Stimulated activated CD8-positive, alpha-beta memory T cell treated with anti-CD3 and anti-CD28 coated beads, Interleukin-15, amount 100 ng/mL, for 24 hours (primary cell): ENCODE results near the gene ZNF80.
"Not testable (repeated sequence)": the region's sequence is repeated elsewhere in the genome, so short reads cannot be mapped to it uniquely, and the experiment has no call there.

ENCODE experiments used
- DNase-seq: peaks from one replicate; pipeline ENCODE4 v3.0.0-alpha.2; 2020; ENCODE audit warnings: low read depth

The ZNF80 gene

DNA sequence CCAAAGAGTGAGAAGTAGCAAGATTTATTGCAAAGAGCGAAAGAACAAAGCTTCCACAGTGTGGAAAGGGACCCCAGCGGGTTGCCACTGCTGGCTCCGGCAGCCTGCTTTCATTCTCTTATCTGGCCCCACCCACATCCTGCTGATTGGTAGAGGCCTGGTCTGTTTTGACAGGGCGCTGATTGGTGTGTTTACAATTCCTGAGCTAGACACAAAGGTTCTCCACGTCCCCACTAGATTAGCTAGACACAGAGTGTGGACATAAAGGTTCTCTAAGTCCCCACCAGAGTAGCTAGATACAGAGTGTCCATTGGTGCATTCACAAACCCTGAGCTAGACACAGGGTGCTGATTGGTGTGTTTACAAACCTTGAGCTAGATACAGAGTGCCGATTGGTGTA is at the start of gene ZNF80:
TSS of gene ZNF80 (minus strand) at position 101 of the 400 bp plus-strand sequence. CDS start 504 bp downstream, outside the sequence.
- not testable (repeated sequence) for DNase-seq

DNA sequence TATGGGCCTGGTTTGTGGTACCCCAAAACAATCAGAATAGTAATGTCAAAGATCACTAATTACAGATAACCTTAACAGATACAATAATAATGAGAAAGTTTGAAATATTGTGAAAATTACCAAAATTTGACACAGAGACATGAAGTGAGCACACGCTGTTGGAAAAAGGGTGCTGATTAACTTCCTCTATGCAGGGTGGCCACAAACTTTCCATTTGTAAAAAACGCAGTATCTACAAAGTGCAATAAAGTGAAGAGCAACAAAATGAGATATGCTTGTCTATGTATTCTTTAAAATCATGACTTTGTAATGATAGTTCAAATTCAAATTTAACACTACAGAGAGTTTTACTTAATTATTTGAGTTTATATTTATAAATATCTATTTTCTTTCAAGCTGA is 48.9 kb upstream of the ZNF80 start:
- no peak for DNase-seq

DNA sequence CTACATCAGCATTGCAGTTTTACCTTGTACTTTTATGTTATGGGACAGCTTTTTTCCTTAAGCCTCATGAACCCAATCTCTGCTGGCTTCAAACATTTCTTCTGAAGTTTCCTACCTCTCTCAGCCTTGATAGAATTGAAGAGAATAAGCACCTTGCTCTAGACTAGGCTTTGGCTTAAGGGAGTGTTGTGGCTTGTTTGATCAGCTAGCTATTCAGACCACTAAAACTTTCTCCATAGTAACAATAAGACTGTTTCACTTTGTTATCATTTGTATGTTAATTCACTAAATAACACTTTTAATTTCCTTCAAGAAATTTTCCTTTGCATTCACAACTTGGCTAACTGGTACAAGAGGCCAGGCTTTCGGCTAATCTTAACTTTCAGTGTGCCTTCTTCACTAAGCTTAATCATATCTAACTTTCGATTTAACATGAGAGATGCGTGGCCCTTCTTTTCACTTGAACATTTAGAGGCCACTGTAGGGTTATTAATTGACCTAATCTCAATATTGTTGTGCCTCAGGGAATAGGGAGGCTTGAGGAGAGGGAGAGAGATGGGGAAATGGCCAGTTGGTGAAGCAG is 48.4 kb upstream of the ZNF80 start:
- DNase-seq, result no peak

DNA sequence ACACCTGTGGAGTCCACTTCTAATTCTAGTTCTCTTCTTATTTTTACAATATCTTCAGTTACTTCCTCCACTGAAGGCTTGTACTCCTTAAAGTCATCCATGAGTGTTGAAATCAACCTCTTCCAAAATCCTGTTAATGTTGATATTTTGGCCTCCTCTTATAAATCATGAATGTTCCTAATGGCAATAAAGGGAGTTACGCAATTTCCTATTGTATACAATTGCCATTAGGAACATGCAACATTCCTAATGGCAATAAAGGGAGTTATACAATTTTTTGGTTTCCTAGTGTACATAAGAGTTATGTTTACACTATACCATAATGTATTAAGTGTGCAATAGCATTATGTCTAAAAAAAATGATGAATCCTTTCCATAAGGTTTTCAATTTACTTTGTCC is 47.3 kb upstream of the ZNF80 start:
- no peak for DNase-seq

DNA sequence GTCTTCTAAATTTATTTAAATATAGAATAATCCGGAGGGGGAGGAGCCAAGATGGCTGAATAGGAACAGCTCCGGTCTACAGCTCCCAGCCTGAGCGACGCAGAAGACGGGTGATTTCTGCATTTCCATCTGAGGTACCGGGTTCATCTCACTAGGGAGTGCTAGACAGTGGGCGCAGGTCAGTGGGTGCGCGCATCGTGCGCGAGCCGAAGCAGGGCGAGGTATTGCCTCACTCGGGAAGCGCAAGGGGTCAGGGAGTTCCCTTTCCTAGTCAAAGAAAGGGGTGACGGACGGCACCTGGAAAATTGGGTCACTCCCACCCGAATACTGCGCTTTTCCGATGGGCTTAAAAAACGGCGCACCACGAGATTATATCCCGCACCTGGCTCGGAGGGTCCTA is 39.5 kb upstream of the ZNF80 start:
- not testable (repeated sequence) for DNase-seq

DNA sequence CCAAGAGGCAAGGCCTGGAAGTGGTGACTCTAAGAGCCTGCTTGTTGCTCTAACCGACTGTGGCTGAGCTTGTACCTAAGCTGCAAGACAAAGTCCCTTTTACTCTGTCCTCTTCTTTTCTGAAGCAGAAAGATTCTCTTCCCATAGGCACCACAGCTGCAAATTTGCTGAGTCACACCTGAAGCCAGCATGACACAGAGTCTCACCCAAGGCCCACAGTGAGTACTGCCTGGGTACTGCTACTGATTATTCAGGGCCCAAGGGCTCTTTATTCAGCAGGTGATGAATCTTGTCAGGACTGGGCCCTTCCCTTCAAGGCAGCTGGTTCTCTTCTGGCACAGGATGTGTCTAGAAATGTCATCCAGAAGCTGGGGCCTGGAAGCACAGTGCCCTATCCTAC is 37.6 kb upstream of the ZNF80 start:
- DNase-seq, result no peak

DNA sequence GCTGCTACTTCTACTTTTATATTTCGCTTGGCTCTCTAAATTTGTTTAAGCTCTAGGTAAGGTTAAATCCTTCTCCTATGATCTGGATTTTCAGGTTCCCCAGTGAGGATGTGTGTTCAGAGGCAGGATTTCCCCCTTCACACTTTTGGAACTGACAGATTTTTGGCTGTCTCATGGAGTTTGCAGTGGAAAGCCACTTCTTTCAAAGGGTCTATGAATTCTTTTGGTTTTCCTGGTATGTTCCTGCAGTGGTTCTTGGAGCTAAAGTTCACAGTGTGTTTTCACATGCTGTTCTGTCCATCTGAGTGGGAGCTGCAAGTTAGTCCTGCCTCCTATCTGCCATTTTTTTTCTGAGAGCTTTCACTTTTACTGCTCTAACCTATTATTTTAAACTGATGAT is 34.9 kb upstream of the ZNF80 start:
- no peak for DNase-seq

DNA sequence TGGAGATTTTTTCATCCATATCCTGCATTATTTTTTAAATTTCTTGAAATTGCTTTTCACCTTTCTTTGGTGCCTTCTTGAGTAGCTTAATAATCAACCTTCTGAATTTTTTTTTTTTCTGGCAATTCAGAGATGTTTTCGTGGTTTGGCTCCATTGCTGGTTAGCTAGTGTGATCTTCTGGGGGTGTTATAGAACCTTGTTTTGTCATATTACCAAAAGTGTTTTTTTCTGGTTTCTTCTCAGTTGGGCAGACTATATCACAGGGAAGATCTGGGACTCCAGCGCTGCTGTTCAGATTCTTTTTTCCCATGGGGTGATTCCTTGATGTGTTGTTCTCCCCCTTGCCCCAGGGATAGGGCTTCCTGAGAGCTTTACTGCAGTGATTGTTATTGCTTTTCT is 32.6 kb upstream of the ZNF80 start:
- DNase-seq, result no peak

DNA sequence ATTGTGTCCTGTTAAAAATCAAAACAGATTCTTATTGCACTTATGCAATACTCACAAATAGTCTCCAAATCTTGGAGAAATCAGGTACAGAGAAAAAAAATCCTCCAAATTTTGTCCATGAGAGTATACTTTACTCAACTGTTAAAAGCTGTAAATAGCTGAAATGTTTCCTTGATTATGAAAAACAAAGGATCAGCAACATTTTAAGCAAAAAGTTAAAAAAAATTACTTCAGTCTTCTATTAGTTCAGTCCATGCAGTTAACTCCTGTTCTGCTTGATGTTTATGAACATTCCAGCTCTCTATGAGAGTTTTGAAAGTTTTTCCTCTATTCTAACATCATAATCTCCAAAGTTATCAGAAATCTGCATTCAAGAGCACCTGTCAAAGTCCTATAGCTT is 22.8 kb upstream of the ZNF80 start:
- no peak for DNase-seq

DNA sequence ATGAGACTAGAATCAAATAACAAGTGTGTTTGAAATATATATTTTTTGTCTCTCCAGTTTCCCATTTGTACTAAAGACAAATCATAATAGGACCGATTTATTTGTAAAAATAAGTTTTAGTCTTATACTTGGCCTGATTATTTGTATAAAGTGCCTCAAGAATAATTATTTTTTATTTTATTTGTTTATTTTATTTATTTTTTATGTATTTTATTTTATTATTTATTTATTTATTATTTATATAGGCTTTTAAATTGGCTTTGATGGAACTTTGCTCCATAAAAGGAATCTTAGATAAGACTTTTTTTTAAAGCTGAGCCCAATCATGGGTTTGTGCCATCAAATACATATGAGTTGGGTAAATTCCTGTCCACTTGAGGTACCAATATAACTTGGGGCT is 22.2 kb upstream of the ZNF80 start:
- no peak for DNase-seq

DNA sequence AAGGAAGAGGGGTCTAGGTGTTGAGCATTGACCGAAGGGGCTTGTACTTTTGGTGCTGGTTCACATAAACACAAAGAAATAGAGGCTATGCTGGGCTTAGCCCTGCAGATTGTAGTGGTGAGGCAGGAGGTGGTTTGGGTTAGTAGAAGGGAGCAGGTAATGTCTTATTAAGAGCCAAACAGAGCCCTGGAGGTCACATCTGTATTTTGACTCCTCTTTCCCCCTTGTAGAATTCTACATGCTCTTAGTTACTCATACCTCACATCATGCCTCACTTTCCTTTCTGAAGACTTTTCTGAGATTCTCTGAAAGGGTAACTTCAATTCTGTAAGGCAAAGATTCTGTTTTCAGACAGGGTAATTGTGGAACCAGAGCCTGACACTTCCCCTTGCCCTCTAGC is 16.1 kb upstream of the ZNF80 start:
- DNase-seq, result no peak

DNA sequence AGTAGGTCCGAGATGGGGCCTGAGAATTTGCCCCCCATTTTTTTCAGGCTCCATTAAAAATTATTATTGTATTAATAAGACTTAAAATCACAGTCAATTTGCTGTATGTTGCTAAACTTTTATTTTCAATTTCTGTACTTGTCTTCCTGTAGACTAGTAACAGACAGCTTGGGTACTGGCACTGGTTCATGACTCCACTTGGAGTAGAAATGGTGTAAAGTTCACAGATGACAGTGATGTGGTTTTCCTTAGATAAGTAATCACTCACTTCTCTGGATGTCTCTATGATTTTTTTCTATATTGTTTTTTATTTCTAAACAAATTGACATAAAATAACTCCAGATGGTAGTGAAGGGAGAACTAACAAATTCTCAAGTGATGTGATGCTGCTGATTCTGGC is 15.6 kb upstream of the ZNF80 start:
- no peak for DNase-seq

DNA sequence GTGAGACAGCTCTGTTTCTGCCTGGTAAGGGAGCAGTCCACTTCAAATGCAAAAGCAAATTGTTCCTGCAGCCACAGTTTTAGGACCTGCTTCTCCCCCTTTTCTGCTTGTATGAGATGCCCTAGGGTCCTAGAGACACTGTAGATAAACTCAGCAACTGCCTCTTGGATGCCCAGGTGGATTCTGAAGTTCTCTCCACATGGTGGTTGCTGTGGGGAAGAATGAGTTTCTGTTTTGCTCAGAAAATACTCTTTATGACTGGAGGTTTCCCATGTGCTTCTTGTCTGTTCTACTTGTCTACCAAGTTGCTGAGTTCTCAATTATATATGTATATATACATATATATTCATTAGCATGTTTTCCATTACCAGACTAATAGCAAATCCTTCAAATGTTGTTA is 5.6 kb upstream of the ZNF80 start:
- DNase-seq, result no peak

DNA sequence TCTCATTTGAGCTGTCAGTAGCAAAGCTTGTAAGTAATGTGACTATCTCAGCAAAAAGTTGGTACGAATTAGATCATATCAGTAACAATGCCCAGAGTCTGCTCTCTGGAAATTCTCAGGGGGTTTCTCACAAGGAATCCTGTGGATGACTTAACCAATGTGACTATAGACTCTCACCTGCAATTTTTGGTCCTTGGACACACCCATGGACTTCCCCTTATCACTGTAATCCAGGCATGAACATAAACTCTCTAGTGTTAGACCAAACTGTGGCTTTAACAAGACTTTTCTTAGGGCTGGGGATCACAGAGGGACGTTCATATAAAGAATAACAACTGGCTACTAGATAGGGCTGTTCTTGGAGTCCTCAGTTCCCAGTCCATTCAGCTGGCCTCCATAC is 3.9 kb upstream of the ZNF80 start:
- no peak for DNase-seq

DNA sequence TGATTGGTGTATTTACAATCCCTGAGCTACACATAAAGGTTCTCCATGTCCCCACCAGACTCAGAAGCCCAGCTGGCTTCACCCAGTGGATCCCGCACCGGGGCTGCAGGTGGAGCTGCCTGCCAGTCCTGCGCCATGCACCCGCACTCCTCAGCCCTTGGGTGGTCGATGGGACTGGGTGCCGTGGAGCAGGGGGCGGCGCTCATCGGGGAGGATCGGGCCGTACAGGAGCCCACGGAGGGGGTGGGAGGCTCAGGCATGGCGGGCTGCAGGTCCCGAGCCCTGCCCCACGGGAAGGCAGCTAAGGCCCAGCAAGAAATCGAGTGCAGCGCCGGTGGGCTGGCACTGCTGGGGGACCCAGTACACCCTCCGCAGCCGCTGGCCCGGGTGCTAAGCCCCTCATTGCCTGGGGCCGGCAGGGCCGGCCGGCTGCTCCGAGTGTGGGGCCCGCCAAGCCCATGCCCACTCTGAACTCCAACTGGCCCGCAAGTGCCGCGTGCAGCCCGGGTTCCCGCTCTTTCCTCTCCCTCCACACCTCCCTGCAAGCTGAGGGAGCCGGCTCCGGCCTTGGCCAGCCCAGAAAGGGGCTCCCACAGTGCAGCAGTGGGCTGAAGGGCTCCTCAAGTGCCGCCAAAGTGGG is 888 bp upstream of the ZNF80 start:
- not testable (repeated sequence) for DNase-seq

DNA sequence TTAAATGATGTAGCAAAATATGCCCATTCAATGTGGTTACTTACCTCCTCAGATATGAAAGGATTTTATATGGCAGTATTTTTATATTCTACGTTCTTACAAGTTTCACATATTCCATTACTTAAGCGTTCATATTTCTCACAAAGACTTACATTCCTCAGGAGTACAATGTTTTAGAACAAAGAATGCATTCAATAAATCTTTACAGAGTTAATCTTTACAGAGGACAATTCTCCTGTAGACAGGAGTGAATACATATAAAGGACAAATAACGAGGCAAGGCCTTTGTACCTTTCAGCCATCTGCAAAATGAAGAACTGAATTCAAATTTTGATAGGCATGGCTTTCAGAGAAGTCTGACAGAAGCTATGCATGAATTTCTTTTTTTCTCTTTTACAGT is 1.9 kb downstream of the ZNF80 start:
- DNase-seq, result no peak

DNA sequence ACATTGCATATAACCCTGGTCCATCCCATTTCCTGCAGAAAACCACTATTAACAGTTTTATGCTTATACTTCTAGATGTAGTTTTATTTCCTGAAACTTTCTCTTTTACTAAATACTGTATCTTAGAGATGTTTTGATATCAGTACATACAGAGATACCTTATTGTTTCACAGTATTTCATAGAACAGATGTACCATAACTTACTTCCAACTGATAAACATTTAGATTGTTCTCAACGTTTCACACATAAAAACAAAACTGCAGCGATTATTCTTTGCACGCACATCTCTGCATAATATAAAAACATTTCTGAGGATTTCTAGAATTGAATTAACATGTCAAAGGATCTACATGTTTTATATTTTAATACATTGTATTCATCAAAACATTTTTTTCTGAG is 2.6 kb downstream of the ZNF80 start:
- DNase-seq, result no peak

DNA sequence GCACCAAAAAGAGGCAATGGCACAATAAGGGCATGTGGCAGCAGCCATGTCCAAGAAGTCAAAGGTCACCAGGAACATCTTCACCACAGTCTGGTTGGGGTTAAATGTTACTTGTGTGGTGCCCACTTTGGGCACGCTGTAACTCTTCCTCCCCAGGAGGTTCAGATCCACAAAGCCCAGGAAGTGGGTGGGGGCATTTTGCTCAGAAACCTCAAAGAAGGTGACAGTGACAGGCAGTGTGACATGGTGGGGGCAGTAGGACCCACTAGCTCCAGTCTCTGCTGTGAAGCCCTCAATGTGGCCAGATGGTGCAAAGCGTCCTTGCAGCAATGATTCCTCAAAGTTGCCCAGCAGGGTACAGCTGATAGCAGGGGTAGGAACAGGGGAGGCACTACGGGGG is 5.8 kb downstream of the ZNF80 start:
- DNase-seq, result no peak

DNA sequence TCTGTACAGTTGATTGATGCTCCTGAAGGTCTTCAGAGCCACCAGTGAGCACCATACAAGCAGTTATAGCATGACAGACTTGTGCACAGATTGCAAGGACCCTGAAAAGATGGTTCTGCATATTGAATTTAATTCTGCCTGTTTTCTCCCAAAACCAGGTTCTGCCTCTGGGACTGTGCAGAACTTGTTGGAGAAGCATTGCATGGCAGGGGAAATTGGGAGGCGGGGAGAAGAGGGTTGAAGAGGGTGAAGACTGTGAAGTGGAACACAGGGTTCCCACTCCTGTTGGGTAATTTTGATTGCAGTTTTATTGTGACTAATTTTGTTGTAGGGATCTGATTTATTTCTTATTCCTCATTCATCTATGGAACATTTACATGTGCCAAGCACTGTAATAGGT is 10.3 kb downstream of the ZNF80 start:
- DNase-seq, result no peak

DNA sequence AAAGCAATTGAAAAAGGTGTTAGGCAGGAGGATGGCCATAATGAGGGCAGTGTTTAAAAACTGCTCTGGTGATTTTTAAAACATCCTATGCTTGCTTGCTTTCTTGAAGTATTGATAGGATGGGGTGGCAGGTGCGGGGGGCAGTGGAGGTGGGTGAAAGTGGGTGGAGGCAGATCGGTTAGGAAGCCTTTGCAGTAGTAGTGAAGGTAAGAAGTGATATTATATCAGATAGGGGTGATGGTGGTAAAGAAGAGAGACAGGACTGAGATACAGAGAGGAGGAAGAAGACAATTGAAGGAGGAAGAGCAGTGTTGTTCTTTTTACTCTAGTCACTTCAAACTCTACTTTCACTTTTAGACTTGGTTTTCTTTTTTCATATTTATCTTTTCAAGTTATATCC is 11.1 kb downstream of the ZNF80 start:
- DNase-seq, result no peak

DNA sequence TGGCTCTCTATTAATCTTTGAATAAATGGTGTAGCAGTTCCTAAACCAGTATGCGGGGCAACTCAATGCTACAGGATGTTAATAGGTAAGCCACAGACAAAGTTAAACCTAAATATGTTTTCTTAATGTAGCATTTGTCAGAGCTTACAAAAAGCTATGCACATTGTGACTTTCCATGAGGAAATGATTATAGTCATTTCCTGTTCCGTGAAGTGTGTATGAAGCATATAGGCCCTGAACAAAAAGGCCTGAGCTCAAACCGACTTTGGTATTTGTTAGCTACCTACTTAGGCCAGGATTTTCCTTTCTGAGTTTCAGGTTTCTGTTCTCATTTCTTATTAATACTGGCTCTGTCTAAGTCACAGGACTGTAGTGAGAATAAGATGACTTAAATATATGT is 14.2 kb downstream of the ZNF80 start:
- DNase-seq, result no peak

DNA sequence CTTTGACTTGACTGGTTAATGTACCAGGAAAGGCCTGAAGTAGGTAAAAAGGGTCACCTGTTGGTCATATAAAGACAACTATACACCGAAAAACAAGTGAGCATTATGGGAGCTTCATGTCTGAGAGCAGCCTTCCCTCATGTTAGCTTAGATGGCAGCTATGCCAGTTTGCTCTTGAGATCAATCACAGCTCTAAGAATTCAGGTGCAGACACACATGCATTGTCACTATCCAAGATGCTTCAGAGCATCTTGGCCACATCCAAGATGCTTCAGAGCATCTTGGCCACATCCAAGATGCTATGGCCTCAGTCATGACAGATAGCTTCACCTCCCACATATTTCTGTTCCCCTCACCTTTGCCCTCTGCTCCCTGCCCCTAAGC is 15.5 kb downstream of the ZNF80 start:
- no peak for DNase-seq

DNA sequence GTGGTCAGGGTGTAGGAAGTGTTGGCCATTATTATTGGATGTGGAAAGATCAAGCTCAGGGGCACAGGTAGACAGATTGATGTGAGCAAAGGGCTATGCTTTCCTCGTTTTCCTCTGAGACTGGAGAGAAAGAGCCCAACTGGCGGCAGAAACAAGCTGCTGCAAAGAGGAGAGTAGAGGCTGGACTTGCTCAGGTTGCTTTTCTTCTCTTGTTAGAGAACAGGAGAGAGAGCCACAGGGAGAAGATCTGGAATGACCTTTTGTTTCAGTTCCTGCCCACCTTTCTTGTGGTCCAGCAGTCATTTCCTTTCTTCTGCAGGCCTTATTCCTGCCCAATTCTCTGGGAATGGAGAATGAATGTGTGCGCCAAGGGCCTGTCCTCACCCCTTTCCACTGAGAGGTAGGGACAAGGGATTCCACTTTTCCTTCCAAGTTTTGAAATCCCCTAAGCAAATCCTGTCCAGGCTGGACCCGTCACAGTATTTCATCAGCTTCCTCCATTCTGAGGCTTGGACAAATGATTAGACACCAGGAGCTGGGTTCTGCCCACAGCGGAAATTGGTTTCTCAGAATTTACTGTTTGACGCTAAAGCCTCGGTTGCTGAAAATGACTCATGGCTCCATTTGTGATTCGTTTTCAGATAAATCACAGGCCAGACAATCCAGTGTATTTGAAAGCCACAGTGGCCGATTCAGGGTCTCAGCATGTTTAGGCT is 16.1 kb downstream of the ZNF80 start:
- no peak for DNase-seq

DNA sequence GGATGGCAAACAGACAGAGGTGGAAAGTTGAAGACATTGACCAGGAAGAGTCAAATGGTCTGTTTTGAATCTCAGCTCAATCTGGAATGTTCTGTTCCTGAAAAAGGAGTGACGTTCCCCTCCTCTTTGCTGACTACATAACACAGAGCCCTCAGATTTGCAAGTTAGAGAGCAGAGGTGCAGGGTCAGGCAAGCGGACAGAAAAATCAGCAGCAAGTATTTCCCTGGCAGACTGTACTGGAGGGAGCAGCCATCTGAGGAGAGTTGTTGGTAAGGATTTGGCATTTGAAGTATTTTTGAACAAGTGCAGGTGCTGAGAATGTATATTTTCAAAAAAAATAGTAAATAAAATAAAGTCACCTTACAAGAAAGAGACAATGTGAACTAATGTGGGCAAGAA is 17.6 kb downstream of the ZNF80 start:
- no peak for DNase-seq
